Brain microvascular endothelial cell (primary cell): ENCODE results near the gene C5orf15.

ENCODE experiments used
- DNase-seq: peaks from one replicate; pipeline ENCODE4 v3.0.0-alpha.2; 2020
- H3K27ac ChIP-seq: fragments of 250-450 bp; sonication (Bioruptor Pico); 2 replicates; pipeline ENCODE4 v1.5.1; 2020; ENCODE audit warnings: mild to moderate bottlenecking, moderate library complexity
- H3K27me3 ChIP-seq: fragments of 250-450 bp; sonication (Bioruptor Pico); replicated peaks from 2 replicates; pipeline ENCODE4 v1.5.1; 2020; ENCODE audit warnings: mild to moderate bottlenecking
- H3K36me3 ChIP-seq: fragments of 250-450 bp; sonication (Bioruptor Pico); replicated peaks from 2 replicates; pipeline ENCODE4 v1.5.1; 2020; ENCODE audit warnings: mild to moderate bottlenecking
- H3K4me3 ChIP-seq: 2 replicates; pipeline ENCODE4 v1.5.1; 2011; ENCODE audit warnings: low read depth, mild to moderate bottlenecking, control low read depth, low read length, moderate library complexity
- in situ Hi-C: cut with HindIII; loops from 2 replicates; pipeline ENCODE4 v1.10.0; 2017; ENCODE audit warnings: low sequenced_read_pairs, low pct_ligation_motif_present
- TF ChIP-seq, protein P1 (sequence below): IDR thresholded peaks from 2 replicates; pipeline ENCODE4 v1.5.1; 2011; ENCODE audit warnings: low read depth, mild to moderate bottlenecking, moderate library complexity, low read length, control low read depth, inconsistent platforms; ENCODE audit errors: missing control alignments

Gene C5orf15

GRCh38 chr5:133995883-133996563, 27.6 kb upstream of the C5orf15 start:
- Histone ChIP-seq H3K4me3 (no peak overlapping the region), H3K36me3 (peaks cover 7% of the 10 kb centered on the region), H3K27me3 (no peaks in the 10 kb centered on the region), H3K27ac (no peak overlapping the region)
- TF ChIP-seq, protein P1, sequence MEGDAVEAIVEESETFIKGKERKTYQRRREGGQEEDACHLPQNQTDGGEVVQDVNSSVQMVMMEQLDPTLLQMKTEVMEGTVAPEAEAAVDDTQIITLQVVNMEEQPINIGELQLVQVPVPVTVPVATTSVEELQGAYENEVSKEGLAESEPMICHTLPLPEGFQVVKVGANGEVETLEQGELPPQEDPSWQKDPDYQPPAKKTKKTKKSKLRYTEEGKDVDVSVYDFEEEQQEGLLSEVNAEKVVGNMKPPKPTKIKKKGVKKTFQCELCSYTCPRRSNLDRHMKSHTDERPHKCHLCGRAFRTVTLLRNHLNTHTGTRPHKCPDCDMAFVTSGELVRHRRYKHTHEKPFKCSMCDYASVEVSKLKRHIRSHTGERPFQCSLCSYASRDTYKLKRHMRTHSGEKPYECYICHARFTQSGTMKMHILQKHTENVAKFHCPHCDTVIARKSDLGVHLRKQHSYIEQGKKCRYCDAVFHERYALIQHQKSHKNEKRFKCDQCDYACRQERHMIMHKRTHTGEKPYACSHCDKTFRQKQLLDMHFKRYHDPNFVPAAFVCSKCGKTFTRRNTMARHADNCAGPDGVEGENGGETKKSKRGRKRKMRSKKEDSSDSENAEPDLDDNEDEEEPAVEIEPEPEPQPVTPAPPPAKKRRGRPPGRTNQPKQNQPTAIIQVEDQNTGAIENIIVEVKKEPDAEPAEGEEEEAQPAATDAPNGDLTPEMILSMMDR, result no peak
- in situ Hi-C loops, result no loop called here
- no peak for DNase-seq

GRCh38 chr5:133995341-133995740, 26.9 kb upstream of the C5orf15 start:
- TF ChIP-seq, protein P1, result no peak
- Histone ChIP-seq H3K27ac (no peak overlapping the region), H3K4me3 (no peak overlapping the region), H3K36me3 (peaks cover 10% of the 10 kb centered on the region), H3K27me3 (no peaks in the 10 kb centered on the region)
- in situ Hi-C loops, result no loop called here
- DNase-seq, result no peak

DNA sequence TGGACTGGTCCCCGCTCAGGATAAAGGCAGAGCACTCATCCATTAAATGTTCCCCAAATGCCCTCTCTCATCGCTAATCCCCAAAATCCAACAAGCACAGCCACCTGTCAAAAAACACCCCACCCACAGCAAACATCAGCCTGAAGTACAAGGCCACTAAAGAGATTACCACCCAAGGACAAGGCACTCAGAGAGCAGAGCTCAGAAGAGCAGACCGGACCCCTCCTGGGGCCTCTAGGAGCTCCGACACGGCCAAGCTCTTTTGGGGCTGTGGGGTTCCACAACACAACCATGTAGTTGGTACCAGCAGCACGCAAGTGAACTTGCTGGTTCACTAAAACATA, 26.5 kb upstream of the C5orf15 start:
- TF ChIP-seq, protein P1, result no peak
- Histone ChIP-seq H3K4me3 (no peak overlapping the region), H3K27me3 (no peaks in the 10 kb centered on the region), H3K27ac (no peak overlapping the region), H3K36me3 (peaks cover 14% of the 10 kb centered on the region)
- DNase-seq, result no peak
- in situ Hi-C loops, result no loop called here

DNA sequence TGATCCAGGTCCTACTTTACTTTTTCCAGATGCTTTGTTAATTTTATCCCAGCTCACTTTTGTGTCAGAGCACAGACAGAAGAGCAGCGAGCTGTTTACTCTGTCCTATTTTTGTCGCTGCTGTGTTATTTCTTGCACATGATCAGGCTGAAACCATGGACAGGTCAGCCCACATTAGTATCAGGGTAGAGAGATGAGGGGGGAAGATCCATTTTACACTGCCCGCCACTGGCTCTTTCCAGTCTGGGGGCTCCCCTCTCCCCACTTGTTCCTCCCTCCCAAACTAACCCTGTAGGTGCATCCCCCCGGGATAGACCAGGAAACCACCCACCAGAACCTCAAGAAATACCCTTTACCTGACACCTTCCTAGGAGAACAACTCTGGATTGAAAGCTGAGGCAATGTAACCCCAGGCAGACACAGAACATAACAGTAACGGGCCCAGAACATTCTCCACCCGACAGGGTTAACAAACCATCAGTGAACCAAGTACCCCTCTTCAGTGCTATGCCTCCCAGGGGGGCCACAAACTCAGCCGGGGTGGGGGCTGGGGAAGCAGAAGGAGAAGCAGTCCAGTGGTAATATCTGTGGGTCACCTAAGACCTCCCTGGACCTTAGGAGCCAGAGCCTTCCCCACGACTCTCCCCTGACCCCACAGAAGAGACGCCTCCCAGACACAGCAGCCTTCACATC, 26.0 kb upstream of the C5orf15 start:
- Histone ChIP-seq H3K36me3 (peaks cover 19% of the 10 kb centered on the region), H3K27me3 (no peaks in the 10 kb centered on the region), H3K4me3 (no peak overlapping the region), H3K27ac (no peak overlapping the region)
- in situ Hi-C loops, result no loop called here
- no peak for DNase-seq
- TF ChIP-seq, protein P1, result no peak

DNA sequence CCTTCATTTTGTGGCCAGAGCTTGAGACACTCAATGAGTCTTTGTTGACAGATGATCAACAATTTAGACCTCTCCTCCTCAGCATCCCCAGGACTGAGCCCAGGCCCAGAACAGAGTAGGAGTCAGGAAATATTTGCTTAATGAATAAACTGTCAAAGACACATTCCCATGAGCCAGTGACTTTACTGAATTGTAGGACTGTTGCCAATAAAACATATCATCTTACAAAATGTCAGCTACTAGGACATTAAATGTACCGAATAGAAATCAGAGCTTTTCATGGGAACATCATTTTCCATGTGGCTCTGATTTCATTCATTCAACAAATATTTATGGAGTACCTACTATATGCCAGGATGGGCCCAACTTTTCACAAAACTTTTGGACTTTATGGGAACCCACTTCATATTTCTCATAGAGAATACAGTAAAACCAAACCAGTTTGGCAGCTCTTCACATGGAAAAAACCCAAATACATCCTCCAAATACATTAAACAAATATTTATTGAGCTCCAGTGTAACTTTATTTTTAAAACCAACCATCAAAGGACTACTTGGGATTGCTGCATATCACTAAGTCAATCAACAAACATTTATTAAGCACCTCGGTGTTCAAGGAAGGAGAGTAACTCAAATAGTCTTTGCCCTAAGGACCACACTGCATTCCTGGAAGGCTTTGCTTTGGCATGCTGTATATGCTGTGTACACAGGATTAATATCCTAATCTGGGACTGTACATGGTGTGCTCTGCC, 24.9 kb upstream of the C5orf15 start:
- DNase-seq, result peak; percentile 53
- Histone ChIP-seq H3K4me3 (no peak overlapping the region), H3K27ac (no peak overlapping the region), H3K36me3 (peaks cover 28% of the 10 kb centered on the region), H3K27me3 (no peaks in the 10 kb centered on the region)
- in situ Hi-C loops, result no loop called here
- TF ChIP-seq, protein P1, result no peak
